ENCODE data around the gene TUBB. TPM values are rescaled to one million over a fixed set of nuclear protein-coding genes. Genes with fewer than 3 reads are reported as not detected.
"Not testable (repeated sequence)": the region's sequence is repeated elsewhere in the genome, so short reads cannot be mapped to it uniquely, and the experiment has no call there.

Gene TUBB
- total and polyA plus RNA-seq, 2 donors (not counting 3 experiments of a cell fraction or from before 2014, with no cell fraction given) = 1,276 to 1,408 TPM

- POLR2A ChIA-PET = interaction anchor here (0.6 to 3.0 kb wide), 7 partner anchors 9 to 98 kb away, joined by 3 to 34 read pairs (median 3); partner anchors contain the start of genes IER3 and NRM
- H3K9me1 ChIP-seq (replicated peaks; ENCODE audit: control insufficient read depth, extremely low read depth, insufficient read depth, low read length) = no peaks in the 10 kb centered on the region
- peak overlapping the region; percentile 89 for H3K4me2 ChIP-seq (ENCODE audit: insufficient read depth, low read length)
- peaks cover 64% of the 10 kb centered on the region for H3K79me2 ChIP-seq (ENCODE audit: control insufficient read depth, insufficient read depth, low read length)
- H3K27me3 ChIP-seq (ENCODE audit: control insufficient read depth in 2 of 2, insufficient read depth in 2 of 2, low read length in 2 of 2) = no peaks in the 10 kb centered on the region
- intact Hi-C loops (cut with micrococcal nuclease) = loop anchor here (1.0 to 2.0 kb wide), 5 partner anchors 21 to 239 kb away; partner anchors contain the start of genes C6orf136 and FLOT1
- FAIRE-seq (peak; percentile 18), DNase-seq (ENCODE audit: low read depth, low spot score) (peak; percentile 91)
- peak overlapping the region; percentile 94 for H3K27ac ChIP-seq (ENCODE audit: insufficient read depth, low read depth, low read length)
- H3K9me3 ChIP-seq (replicated peaks; ENCODE audit: control insufficient read depth, insufficient read depth, low read length) = no peaks in the 10 kb centered on the region
- dilution Hi-C loops (cut with MboI; ENCODE audit: extremely low pct_ligation_motif_present, low sequenced_read_pairs) = no loop called here
- peak overlapping the region; percentile 100 for H3K9ac ChIP-seq (replicated peaks; ENCODE audit: extremely low read depth, insufficient read depth, low read length)
- BruUV-seq (replicated peaks) = no TSS peak
- H2AFZ ChIP-seq (ENCODE audit: low read depth, low read length) = no peak overlapping the region
- peaks cover 42% of the 10 kb centered on the region for H3K4me1 ChIP-seq (ENCODE audit: control insufficient read depth, extremely low read depth, insufficient read depth, low read length)
- CTCF ChIA-PET = interaction anchor here (0.6 to 9.2 kb wide), 18 partner anchors 10 to 366 kb away, joined by 3 to 296 read pairs (median 6); partner anchors contain the start of genes DHX16, FLOT1 and VARS2
- H3K4me3 ChIP-seq (replicated peaks in 1 of 3; ENCODE audit: insufficient read depth in 1 of 3, low read depth in 1 of 3, low read length in 3 of 3) = peak overlapping the region; percentile 94 to 99 (median 99)
- peaks cover 16 to 31% of the 10 kb centered on the region in 2 experiments for H3K36me3 ChIP-seq (ENCODE audit: control insufficient read depth in 2 of 2, extremely low read depth in 1 of 2, insufficient read depth in 2 of 2, low read length in 2 of 2)
- H4K20me1 ChIP-seq (replicated peaks; ENCODE audit: control insufficient read depth, extremely low read depth, insufficient read depth, low read length) = peaks cover 7% of the 10 kb centered on the region
- TF ChIP-seq POLR2AphosphoS5 (IDR thresholded peaks at IDR 0.05; ENCODE audit: insufficient read depth, low read depth, low read length) (peak; percentile 99), POLR2A (IDR thresholded peaks at IDR 0.05; ENCODE audit: low read depth, low read length) (peak; percentile 92), MYC (IDR thresholded peaks at IDR 0.05; ENCODE audit: low read depth, low read length) (no peak), FOS (IDR thresholded peaks at IDR 0.05; ENCODE audit: borderline replicate concordance, insufficient read depth, low read length) (no peak), EZH2 (IDR thresholded peaks at IDR 0.05; ENCODE audit: borderline replicate concordance, low read depth, low read length, severe bottlenecking) (no peak), CTCF (IDR thresholded peaks at IDR 0.05; ENCODE audit: extremely low read depth in 1 of 2, insufficient read depth in 1 of 2, low read depth in 1 of 2, low read length in 2 of 2) (peak; percentile 13 to 44), GATA2 (IDR thresholded peaks at IDR 0.05; ENCODE audit: insufficient read depth, insufficient read length, low read depth, low read length) (no peak), JUN (IDR thresholded peaks at IDR 0.05; ENCODE audit: borderline replicate concordance, insufficient read depth, insufficient read length, low read depth) (no peak), MAX (IDR thresholded peaks at IDR 0.05; ENCODE audit: insufficient read depth, insufficient read length) (peak; percentile 95)
Observed at GRCh38 chr6:30721198-30722024, 1.3 kb downstream of the TUBB start.

GRCh38 chr6:30722025-30722279, 1.8 kb downstream of the TUBB start:
- H4K20me1 ChIP-seq (replicated peaks; ENCODE audit: control insufficient read depth, extremely low read depth, insufficient read depth, low read length); BruUV-seq (replicated peaks); H3K9me3 ChIP-seq (replicated peaks; ENCODE audit: control insufficient read depth, insufficient read depth, low read length); H3K27me3 ChIP-seq (ENCODE audit: control insufficient read depth in 2 of 2, insufficient read depth in 2 of 2, low read length in 2 of 2); FAIRE-seq; dilution Hi-C loops (cut with MboI; ENCODE audit: extremely low pct_ligation_motif_present, low sequenced_read_pairs); H2AFZ ChIP-seq (ENCODE audit: low read depth, low read length); H3K9me1 ChIP-seq (replicated peaks; ENCODE audit: control insufficient read depth, extremely low read depth, insufficient read depth, low read length); DNase-seq (ENCODE audit: low read depth, low spot score): not testable (repeated sequence)
- ChIA-PET CTCF (interaction anchor here (0.6 to 9.2 kb wide), 21 partner anchors 10 to 366 kb away, joined by 3 to 296 read pairs (median 6); partner anchors contain the start of genes DHX16, FLOT1 and VARS2), POLR2A (interaction anchor here (0.7 to 3.0 kb wide), 5 partner anchors 9 to 42 kb away, joined by 3 to 34 read pairs (median 3); partner anchors contain the start of genes IER3 and NRM)
- H3K4me1 ChIP-seq (ENCODE audit: control insufficient read depth, extremely low read depth, insufficient read depth, low read length) = peaks cover 37% of the 10 kb centered on the region
- H3K4me3 ChIP-seq (replicated peaks in 1 of 3; ENCODE audit: insufficient read depth in 1 of 3, low read depth in 1 of 3, low read length in 3 of 3) = peak overlapping the region; percentile 64 to 94 (median 76)
- peaks cover 60% of the 10 kb centered on the region for H3K79me2 ChIP-seq (ENCODE audit: control insufficient read depth, insufficient read depth, low read length)
- peak overlapping the region; percentile 89 for H3K4me2 ChIP-seq (ENCODE audit: insufficient read depth, low read length)
- intact Hi-C loops (cut with micrococcal nuclease) = loop anchor here (1.0 kb wide), 1 partner anchor 43 kb away; no protein-coding TSS in a partner anchor
- H3K27ac ChIP-seq (ENCODE audit: insufficient read depth, low read depth, low read length) = peak overlapping the region; percentile 64
- H3K36me3 ChIP-seq (ENCODE audit: control insufficient read depth in 2 of 2, extremely low read depth in 1 of 2, insufficient read depth in 2 of 2, low read length in 2 of 2) = peaks cover 16 to 31% of the 10 kb centered on the region in 2 experiments
- peak overlapping the region; percentile 79 for H3K9ac ChIP-seq (replicated peaks; ENCODE audit: extremely low read depth, insufficient read depth, low read length)
